IMR-90 (cell line): ENCODE data around the gene FOXK1.

Source experiments
- CHD1 ChIP-seq: IDR thresholded peaks from 2 replicates; pipeline ENCODE4 v1.6.1; 2012; ENCODE audit warnings: low read depth, low read length, improper control_type of control experiment
- CTCF ChIP-seq: conservative IDR thresholded peaks from 2 replicates; pipeline ENCODE4 v1.5.1; 2012; ENCODE audit warnings: mild to moderate bottlenecking, low read depth, low read length, improper control_type of control experiment
- RAD21 ChIP-seq: IDR thresholded peaks from 2 replicates; pipeline ENCODE4 v1.6.1; 2012; ENCODE audit warnings: low read length, improper control_type of control experiment
- SMC3 ChIP-seq: fragments of 150-350 bp; IDR thresholded peaks from 2 replicates; pipeline ENCODE4 v1.6.1; 2016; ENCODE audit warnings: low read depth, mild to moderate bottlenecking, antibody characterized with exemption, low read length, moderate library complexity
- TF ChIP-seq, protein P1 (sequence below): fragments of 150-350 bp; IDR thresholded peaks from 2 replicates; pipeline ENCODE4 v1.6.1; 2016; ENCODE audit warnings: low read depth, mild to moderate bottlenecking, low read length, moderate library complexity, borderline replicate concordance

- no peak for TF ChIP-seq CTCF
- TF ChIP-seq CHD1 = no peak
- TF ChIP-seq SMC3 = no peak
- 0 out of 2 replicates have a peak, but pooled peaks have one; percentile 3 for TF ChIP-seq RAD21
- TF ChIP-seq, protein P1, sequence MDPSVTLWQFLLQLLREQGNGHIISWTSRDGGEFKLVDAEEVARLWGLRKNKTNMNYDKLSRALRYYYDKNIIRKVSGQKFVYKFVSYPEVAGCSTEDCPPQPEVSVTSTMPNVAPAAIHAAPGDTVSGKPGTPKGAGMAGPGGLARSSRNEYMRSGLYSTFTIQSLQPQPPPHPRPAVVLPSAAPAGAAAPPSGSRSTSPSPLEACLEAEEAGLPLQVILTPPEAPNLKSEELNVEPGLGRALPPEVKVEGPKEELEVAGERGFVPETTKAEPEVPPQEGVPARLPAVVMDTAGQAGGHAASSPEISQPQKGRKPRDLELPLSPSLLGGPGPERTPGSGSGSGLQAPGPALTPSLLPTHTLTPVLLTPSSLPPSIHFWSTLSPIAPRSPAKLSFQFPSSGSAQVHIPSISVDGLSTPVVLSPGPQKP = no peak
Measured at GRCh38 chr7:4724648-4725013, 42.5 kb downstream of the FOXK1 start.
